Measurements from ENCODE around the gene PCDHGB5.

DNA sequence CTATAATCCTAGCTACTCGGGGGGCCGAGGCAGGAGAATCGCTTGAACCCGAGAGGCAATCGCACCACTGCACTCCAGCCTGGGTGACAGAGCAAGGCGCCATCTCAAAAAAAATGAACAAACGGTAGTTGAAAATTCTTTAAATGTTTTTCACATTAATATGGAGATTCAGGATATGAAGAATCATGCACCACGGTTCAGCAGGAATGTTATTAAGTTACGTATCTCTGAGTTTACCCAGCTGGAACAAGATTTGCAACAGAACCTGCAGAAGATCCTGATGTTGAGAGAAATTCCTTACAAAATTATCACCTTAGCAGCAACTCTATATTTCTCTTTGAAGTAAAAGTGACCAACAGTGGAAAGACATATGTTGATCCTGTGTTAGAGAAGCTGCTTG lies 42.6 kb downstream of the PCDHGB5 start:
- TF ChIP-seq, protein P1, sequence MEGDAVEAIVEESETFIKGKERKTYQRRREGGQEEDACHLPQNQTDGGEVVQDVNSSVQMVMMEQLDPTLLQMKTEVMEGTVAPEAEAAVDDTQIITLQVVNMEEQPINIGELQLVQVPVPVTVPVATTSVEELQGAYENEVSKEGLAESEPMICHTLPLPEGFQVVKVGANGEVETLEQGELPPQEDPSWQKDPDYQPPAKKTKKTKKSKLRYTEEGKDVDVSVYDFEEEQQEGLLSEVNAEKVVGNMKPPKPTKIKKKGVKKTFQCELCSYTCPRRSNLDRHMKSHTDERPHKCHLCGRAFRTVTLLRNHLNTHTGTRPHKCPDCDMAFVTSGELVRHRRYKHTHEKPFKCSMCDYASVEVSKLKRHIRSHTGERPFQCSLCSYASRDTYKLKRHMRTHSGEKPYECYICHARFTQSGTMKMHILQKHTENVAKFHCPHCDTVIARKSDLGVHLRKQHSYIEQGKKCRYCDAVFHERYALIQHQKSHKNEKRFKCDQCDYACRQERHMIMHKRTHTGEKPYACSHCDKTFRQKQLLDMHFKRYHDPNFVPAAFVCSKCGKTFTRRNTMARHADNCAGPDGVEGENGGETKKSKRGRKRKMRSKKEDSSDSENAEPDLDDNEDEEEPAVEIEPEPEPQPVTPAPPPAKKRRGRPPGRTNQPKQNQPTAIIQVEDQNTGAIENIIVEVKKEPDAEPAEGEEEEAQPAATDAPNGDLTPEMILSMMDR (IDR thresholded peaks at IDR 0.05; ENCODE audit: insufficient read depth, low read length), result no peak
- TF ChIP-seq, protein P2, sequence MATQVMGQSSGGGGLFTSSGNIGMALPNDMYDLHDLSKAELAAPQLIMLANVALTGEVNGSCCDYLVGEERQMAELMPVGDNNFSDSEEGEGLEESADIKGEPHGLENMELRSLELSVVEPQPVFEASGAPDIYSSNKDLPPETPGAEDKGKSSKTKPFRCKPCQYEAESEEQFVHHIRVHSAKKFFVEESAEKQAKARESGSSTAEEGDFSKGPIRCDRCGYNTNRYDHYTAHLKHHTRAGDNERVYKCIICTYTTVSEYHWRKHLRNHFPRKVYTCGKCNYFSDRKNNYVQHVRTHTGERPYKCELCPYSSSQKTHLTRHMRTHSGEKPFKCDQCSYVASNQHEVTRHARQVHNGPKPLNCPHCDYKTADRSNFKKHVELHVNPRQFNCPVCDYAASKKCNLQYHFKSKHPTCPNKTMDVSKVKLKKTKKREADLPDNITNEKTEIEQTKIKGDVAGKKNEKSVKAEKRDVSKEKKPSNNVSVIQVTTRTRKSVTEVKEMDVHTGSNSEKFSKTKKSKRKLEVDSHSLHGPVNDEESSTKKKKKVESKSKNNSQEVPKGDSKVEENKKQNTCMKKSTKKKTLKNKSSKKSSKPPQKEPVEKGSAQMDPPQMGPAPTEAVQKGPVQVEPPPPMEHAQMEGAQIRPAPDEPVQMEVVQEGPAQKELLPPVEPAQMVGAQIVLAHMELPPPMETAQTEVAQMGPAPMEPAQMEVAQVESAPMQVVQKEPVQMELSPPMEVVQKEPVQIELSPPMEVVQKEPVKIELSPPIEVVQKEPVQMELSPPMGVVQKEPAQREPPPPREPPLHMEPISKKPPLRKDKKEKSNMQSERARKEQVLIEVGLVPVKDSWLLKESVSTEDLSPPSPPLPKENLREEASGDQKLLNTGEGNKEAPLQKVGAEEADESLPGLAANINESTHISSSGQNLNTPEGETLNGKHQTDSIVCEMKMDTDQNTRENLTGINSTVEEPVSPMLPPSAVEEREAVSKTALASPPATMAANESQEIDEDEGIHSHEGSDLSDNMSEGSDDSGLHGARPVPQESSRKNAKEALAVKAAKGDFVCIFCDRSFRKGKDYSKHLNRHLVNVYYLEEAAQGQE (IDR thresholded peaks at IDR 0.05; ENCODE audit: insufficient replicate concordance, low read depth), result no peak
- no peak for TF ChIP-seq POLR2AphosphoS5 (IDR thresholded peaks at IDR 0.05; ENCODE audit: low read depth)
- no peak for TF ChIP-seq GABPA (IDR thresholded peaks at IDR 0.05; ENCODE audit: low read depth)
